T follicular helper cell (primary cell): ENCODE data around the gene TRPC3.
"Not testable (repeated sequence)": the region's sequence is repeated elsewhere in the genome, so short reads cannot be mapped to it uniquely, and the experiment has no call there.

Source experiments
- DNase-seq: peaks from one replicate; pipeline ENCODE4 v3.0.0-alpha.2; 2020; ENCODE audit warnings: low read depth

Gene TRPC3

DNA sequence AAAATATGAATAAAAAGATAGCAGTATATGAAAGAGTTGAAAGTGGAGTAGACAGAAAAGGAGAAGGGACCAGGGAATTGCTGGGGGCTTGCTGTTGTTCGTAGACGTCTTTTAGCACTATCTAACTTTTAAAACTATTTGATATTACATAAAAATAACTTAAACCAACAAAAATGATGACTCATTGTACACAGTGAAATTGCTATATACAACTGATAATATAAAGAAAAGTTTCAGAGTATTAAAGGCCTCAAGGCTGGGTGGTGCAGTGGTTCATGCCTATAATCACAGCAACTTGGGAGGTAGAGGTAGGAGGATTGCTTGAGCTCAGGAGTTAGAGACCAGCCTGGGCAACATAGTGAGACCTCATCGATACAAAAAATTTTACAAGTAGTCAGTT is 5.2 kb downstream of the TRPC3 start:
- DNase-seq: no peak

DNA sequence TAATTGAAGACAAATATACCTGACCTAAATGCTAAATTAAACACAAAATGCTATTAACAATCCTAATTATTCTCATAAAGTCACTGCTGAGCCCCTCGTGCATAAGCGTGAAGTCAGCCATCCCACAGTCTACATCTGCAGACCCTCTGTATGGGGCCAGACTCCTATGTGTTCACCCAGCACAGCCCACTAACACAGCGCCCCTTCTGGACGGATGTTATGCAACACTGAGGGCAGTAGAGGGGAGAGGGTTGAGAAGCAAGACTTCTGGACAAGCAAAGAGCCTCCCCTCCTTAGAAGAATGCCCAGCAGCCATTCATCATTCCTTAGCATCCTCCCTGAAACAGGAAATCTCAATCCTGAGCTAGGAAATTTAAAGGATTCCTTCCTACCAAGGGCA is 7.9 kb downstream of the TRPC3 start:
- DNase-seq: no peak

DNA sequence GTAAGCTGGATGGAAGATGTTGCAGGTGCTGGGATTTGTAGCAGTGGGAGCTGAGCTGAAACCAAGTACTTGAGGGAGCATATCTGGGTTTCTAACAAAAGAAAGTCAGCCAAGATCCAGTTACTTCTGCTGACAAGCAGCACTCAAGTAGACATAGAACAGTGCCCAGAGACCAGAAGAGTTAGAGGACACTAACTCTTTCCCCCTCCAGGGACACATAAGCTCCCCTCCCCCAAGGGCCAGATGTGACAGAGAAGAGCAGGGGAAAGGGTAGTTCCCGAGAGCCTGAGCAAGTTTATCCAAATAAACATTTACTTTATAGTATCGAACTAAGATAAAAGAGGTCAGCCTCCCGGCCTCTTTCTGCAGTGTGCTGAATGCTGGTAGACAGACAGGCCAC is 12.2 kb downstream of the TRPC3 start:
- DNase-seq: no peak

DNA sequence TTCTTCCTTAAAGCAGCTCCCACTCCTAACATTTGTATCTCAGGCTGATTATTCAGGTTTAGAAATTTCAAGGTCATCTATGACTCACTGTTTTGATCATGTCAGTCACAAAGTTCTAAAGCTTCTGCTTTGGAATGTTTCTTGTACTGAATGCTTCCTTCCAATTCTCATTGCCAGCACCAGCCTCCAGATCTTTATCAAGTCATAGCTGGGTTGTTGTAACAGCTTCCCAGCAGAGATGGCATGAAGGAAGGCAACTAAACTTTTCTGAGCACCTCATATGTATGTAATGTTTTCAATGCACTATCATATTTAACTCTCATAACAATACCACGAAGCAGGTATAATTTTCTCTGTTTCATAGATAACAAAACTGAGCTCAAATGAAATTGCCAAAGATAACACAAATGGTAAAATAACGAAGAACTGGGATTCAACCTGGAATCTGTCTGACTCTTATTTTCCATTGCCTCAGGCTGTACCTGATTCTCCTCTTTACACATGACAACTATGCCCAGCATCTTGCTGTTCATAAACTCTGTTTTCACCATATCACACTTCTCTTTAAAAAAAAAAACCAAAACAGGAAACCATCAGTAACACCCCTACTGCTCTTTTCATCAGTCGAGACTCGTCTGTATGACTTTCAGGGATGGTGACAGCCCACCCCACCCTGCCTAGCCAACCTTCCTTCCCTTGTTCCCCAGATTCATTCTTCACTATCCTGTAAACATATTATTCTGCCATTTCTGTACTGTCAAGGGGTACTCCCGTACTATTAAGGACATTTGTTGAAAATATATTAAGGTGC is 13.4 kb downstream of the TRPC3 start:
- DNase-seq: no peak

DNA sequence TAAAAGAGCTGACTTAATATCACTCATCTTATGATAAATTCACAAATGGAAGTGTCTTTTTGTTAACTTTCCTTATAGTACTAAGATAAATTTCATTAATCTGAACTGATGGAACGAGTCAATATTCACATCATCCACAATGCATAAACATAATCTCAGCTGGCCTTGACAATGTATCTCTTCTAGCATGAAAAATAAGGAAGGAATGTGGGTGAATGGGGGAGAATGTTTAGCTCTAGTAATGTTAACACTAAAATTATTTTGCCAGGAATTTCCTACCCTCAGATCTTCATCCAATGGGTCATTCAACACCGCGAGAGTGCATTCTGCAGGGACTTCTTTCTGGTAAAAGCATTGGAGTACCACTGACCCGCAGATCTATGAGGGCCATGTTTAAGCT is 15.8 kb downstream of the TRPC3 start:
- DNase-seq: no peak

DNA sequence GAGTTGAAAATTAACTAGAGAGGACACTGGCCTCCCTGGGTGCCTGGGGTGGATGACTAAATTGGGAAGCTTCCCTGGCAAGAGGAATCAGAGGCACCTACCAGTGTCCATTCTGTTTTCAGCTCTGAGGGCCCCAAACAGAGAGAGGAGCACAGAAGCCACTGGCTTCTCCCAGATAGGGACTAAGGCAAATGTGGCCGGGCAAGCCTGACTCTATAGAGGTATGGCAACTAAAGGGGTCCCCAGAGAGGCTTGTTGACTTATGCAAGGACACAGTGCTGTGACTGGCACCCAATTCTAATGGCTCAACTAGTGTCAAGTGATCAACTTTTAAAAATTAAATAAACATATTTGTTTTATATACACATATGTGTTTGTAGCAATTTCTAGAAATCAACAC is 17.2 kb downstream of the TRPC3 start:
- no peak for DNase-seq

DNA sequence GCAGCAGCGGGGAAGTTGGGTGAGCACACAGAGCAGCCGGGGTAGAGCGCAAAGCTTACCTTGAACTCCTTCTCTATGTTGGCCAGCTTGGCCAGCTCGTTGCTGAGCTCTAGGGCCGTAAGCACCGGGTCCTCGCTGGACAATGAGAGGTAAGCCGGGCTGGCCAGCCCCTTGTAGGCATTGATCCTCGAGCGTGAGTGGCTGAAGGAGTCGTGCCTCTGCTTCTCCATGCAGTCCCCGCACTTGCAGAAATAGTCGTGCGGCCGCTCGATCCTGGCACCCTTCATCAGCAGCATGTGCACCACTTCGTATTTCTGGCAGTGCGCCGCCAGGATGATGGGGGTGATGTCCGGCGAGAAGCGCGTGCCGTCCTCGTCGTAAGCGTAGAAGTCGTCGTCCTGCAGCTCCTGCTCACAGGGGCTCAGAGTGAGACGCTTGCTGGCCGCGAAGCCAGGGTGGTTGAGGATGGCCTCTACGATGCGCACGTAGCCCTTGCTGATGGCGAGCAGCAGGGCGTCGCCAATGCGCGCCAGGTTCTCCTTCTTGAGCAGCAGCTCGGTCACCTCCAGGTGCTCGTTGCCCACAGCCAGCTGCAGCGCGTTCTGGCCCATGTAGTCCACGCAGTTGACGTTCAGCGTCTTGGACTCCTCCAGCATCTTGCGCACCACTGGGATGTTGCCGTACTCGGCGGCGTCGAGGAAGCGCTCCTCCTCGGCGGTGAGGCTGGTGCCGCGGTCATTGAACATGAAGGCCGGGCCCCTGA is 19.5 kb downstream of the TRPC3 start:
- DNase-seq: no peak

DNA sequence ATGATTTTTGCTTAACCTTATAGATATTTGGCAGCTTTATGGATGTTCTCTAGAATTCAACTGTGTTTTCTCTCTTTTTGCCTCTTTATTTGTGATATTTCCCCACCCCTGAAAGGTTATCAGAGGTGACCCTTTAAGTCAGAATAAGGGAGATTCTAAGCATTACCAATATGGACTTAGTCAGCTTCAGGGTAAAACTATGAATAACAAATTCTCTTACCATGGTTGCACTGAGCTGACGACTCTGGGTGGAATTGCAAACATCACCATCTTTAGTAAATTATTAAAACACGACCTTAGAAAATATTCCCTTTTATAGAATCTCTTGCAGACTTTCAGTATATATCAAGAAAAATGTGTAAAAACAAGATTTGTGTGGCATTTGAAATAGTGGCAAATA is 21.6 kb downstream of the TRPC3 start:
- DNase-seq: no peak

DNA sequence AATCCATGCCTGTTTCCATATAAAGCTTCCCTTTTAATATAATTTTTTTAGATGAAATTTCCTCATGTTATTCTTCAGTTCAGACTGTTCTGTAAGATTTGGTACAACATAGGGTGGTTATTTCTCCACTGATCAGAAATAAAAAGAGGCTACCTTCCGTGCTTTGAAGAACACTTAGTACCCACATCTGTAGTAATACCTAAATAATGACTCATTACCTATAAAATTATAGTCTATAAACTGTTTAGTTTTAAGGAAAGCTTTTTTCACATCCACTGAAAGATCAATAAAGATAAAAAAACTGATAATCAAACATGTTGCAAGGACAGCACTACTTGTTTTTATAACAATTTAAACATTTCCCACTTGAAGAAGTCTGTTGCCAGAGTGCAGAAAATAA is 23.9 kb downstream of the TRPC3 start:
- DNase-seq: no peak

DNA sequence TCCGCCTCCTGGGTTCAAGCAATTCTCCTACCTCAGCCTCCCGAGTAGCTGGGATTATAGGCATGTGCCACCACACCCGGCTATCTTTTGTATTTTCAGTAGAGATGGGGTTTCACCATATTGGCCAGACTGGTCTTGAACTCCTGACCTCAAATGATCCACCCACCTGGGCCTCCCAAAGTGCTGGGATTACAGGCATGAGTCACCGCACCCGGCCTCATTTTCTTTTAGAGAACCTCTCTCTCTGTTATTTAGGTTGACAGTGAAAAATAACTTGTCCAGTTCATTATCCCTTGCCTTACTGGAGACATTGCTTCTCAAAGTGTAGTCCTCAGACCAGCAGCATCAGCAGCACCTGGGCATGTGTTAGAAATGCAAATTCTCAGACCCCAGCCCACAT is 25.4 kb downstream of the TRPC3 start:
- not testable (repeated sequence) for DNase-seq

DNA sequence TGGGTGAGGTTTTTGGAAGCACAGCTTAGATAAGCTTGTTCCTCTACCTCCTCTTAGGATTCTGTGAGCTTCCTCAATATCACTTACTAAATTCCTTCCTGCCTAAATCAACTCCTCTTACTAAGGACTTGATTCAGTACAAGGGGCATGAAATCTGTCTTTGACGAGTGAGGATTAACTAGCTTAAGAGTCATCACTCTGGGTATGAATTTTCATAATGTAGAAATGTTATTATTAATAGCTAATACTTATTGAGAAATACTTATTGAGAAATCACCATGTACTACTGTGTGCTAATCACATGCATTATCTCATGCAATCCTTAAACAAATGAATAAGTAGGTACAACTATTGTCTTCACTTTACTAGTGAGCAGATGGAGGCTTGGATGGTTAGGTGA is 28.6 kb downstream of the TRPC3 start:
- no peak for DNase-seq

DNA sequence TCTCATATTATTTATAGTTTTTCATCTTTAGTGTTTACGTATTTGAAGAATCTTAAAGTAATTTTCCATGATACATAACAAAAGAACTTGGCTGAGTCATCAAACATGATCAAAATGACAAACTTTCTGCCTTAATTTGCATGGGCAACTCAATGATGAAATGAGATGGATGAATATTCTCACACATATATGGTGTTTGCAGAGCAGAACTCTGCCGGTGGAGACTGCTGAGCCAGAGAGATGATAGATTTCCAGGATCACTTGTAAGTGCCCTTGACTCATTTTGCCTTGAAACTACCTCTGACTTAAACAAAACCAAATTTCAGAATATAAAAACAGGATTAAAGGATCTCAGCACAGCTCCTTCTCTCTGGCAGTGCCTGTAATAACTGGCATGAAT is 38.2 kb downstream of the TRPC3 start:
- DNase-seq: no peak

DNA sequence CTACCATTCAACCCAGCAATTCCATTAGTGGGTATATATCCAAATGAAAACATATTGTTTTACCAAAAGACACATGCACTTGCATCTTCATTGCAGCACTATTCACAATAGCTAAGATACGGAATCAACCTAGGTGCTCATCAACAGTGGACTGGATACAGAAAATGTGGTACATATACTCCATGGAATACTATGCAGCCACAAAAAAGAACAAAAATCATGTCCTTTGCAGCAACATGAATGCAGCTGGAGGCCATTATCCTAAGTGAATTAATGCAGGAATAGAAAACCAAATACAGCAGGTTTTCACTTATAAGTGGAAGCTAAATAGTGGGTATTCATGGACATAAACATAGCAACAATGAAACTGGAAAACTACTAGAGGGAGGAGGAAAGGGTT is 43.5 kb downstream of the TRPC3 start:
- DNase-seq: no peak

DNA sequence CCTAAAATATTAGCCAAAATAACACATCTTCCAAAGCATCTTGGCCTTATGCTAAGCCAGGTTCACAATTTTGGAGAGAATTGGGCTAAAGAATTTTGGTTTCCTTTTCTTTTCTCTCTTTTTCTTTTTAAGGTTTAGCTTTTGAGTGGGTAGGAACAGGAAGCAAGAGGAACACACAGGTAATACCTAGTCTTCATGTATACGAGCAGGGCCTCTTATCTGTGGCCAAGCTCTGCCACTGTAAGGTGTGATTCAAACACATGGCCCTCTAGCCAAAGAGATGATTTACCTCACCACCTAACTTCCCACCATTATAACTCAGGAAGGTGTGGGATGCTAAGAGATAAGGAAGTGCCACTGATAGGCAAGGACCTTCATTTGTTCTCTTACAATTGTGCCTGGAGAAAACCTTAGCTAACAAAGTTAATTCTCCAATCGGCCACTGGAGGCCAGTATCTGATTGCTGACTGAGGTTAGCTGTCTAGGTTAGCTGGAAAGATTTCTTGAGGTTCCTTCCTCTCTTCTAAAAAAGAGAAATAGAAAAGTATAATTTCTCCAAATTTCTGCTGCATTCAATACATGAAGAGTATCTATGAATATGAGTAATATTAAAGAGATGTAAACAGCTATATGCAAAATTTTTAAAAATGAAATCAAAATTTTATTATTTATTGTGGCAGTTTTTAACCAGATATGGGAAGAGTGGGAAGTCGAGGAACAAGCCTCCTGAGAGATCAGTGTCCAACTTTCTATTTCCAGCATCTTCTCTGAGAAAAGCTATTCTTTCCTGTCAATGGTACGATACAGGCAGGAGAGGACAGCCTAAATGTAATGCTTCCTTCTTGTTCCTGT is 51.5 kb downstream of the TRPC3 start:
- peak; percentile 30 for DNase-seq

DNA sequence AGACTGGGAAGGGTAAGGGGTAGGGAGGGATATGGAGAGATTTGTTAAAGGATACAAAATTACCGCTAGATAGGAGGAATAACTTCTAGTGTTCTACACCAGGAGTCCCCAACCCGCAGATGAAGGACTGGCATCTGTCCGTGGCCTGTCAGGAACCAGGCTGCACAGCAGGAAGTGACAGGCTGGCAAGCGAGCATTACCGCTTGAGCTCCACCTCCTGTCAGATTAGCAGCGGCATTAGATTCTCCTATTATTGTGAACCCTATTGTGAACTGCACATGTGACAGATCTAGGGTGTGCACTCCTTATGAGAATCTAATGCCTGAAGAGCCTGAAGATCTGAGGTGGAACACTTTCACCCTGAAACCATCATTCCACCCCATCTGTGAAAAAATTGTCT is 53.7 kb downstream of the TRPC3 start:
- DNase-seq: no peak

DNA sequence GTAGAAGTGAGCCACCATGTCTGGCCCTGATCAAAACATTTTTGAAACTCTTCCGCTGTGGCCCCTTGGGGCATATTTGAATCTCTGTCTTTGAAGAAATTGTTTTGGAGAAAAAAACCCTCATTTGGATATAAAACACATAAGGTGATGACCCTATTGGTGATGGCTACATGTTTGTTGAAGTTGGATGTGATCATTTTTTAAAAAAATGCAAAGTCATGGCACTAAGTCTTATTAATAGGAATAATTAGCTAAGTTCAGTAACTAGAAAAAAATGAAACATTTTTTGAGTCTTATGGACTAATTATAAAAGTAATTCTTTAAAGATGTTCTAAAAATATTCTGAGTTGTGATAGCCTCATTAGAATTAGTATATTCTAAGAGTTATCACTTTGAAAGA is 63.7 kb downstream of the TRPC3 start:
- no peak for DNase-seq

DNA sequence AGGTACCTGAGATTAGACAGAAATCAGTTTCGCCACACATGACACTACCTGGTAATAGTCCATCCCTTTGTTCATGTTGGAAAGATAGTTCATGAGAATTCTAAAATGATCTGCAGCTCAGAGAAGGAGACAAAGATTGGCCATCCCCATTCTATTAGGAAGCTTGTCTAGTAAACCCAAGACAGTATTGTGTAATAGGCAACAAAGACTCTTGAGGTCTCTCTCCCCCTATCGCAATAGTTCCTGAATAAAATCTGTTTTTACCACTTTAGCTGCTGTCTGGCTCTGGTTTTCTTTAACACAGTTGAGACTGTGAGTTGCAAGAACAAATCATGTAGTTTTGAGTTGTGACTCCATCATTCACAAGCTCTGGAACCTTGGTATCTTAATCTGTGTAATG is 66.7 kb downstream of the TRPC3 start:
- no peak for DNase-seq

DNA sequence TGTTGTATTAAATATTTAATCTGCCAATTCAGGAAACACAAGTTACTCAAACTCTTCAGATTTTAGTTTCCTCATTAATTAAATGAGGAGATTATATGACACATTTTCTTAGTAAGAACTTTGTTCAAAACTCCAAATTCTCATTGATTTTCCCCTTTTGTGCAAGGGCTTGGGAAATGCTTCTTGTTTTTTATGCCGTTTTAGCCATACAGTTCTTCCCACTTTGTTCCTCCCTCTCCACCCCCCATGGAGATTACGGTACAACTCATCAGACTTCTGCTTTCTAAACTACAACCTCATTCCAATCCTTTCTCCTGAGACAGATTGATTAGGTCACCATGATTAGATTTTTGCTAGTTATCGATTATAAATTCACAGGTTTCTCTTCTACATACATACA is 70.7 kb downstream of the TRPC3 start:
- DNase-seq: no peak

DNA sequence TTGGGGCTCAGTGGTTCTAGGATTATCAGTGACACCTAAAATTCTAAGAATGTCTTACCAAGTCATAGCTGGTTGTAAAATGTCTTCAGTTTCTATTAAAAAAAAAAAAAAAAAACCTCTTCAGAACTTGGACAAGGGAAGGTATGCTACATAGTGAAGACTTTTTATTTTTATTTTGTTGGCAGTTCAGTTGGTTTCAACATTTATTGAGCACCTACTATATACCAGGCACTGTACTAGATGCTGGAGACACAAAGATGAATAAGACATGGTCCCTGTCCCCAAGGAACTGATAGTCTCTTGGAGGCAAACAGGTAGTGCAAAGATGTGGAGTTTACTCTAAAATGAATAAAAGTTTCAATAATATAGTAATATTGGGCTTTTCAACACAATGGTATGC is 72.7 kb downstream of the TRPC3 start:
- DNase-seq: no peak

DNA sequence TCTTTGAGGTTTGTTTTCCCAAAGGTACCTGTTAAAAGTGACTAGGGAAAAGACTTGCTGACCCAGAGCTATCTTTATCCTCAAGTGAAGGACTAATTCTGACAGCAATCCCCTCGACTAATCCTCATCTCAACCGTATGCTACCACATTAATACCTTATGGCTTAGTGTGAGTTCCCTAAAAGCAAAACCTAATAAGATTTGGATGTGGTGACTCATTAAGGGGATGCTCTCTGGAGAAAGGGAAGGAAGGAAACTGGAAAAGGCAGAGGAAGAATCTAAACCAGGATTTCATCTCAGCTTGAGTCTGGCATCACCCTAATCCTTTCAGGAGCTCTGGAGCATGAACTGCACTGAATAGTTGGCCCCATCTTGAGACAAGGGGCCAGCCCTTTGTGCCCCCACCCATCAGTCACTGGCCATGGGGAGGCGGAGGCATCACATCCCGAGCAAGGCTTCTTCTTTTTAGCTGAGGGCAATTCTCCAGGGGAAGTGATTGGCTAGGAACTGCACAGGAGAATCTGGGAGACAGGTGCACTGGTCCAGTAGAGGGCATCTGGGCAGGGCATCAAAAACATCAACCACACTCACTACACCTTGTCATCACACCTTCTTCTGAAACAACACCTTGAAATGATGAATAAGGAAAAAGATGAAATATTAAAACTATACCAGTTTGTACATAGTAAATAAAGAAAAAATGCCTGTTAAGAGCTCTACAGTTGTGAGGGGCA is 74.7 kb downstream of the TRPC3 start:
- DNase-seq: no peak

DNA sequence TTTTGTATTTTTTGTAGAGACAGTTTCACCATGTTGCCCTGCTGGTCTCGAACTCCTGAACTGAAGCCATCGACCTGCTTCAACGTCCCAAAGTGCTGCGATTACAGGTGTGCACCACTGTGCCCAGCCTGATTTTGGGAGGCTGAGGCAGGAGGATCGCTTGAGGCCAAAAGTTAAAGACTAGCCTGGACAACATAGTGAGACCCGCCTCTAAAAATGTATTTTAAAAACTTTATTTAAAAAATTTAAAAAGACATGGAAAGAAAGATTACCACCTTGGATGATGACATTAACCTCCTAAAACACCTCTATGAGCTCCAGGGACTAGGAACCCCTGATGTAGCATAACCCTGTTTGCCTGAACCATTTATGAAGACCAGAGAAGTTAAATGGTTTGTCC is 75.8 kb downstream of the TRPC3 start:
- DNase-seq: no peak

DNA sequence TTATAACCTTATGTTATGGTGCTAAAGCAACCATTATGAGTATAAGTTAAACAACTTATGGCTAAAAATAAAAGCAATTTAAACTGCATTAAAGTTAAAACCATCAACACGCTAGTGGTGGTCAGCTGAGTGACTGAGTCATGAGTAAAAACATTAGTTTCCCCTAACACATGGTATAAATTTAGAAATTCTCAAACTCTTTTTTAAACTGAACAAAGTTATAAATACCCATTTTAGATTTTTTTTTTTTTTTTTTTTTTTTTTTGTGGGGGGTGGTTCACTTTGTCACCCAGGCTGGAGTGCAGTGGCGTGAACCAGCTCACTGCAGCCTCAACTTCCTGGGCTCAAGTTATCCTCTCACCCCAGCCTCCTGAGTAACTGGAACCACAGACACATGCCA is 76.2 kb downstream of the TRPC3 start:
- DNase-seq: no peak
